ENCODE results near the gene RGP1.

GRCh38 chr9:35767458-35767857 lies 18.4 kb downstream of the RGP1 start:
- no peak for TF ChIP-seq CTCF (IDR thresholded peaks at IDR 0.05)
- no peak for TF ChIP-seq POLR2A (IDR thresholded peaks at IDR 0.05)
- no peak for TF ChIP-seq EP300 (IDR thresholded peaks at IDR 0.05)
